B cell (primary cell): ENCODE data around the gene ADARB2. TPM values are rescaled to one million over a fixed set of nuclear protein-coding genes. Genes with fewer than 3 reads are reported as not detected.

Source experiments
- ATAC-seq: fragments of 200-7000 bp; cut with Tn5 transposase; one replicate; pipeline ENCODE4 v1.10.0; 2021; ENCODE audit warnings: low read depth, mild to moderate bottlenecking, moderate number of reproducible peaks, moderate library complexity
- CTCF ChIA-PET: fragments of 350-600 bp; sonication (Branson Sonifier 250); formaldehyde crosslinking; loops from one replicate; lab custom pipeline; 2021; ENCODE audit warnings: antibody characterized with exemption, inconsistent platforms; lab: Charles Lee
- POLR2A ChIA-PET: fragments of 350-600 bp; sonication (Branson Sonifier 250); formaldehyde crosslinking; loops from one replicate; lab custom pipeline; 2021; ENCODE audit warnings: antibody characterized with exemption; lab: Charles Lee
- DNase-seq: peaks from one replicate; pipeline ENCODE4 v3.0.0; 2013
- H2AFZ ChIP-seq: 2 replicates; pipeline ENCODE4 v1.6.1; 2012; ENCODE audit warnings: mild to moderate bottlenecking, low read depth, low read length; ENCODE audit not compliant: insufficient read depth, poor library complexity, severe bottlenecking
- H3K27ac ChIP-seq, 2 donors: 1 replicate in 1 of 2; 2 replicates in 1 of 2; pipeline ENCODE4 v1.5.1; 2012 to 2013; ENCODE audit warnings: low read length in 2 of 2, mild to moderate bottlenecking in 2 of 2, moderate library complexity in 1 of 2
- H3K27me3 ChIP-seq, 4 experiments: fragments of 200-600 bp in 1 of 4; sonication (generic) in 1 of 4; replicated peaks in 1 of 4; 1 replicate in 2 of 4; 2 replicates in 2 of 4; pipeline versions ENCODE4 v1.6.1 to v1.7.0; 2013 to 2016; ENCODE audit warnings: low read length in 3 of 4, mild to moderate bottlenecking in 2 of 4, mixed read lengths in 1 of 4, moderate library complexity in 1 of 4; ENCODE audit not compliant: insufficient read depth in 4 of 4, control insufficient read depth in 3 of 4; ENCODE audit errors: control extremely low read depth in 1 of 4
- H3K36me3 ChIP-seq, 2 experiments: replicated peaks in 1 of 2; 1 replicate in 1 of 2; 2 replicates in 1 of 2; pipeline versions ENCODE4 v1.6.1 to v1.7.1; 2013; ENCODE audit warnings: low read length in 1 of 2; ENCODE audit not compliant: insufficient read depth in 2 of 2, control insufficient read depth in 1 of 2; ENCODE audit errors: control extremely low read depth in 1 of 2, extremely low read depth in 1 of 2
- H3K4me1 ChIP-seq, 2 donors: fragments of 200-600 bp in 1 of 2; sonication (generic) in 1 of 2; 1 replicate in 1 of 2; 2 replicates in 1 of 2; pipeline versions ENCODE4 v1.5.1 to v1.6.1; 2013 to 2017; ENCODE audit warnings: low read length in 2 of 2; ENCODE audit not compliant: control insufficient read depth in 2 of 2, insufficient read depth in 2 of 2
- H3K4me2 ChIP-seq: replicated peaks from 2 replicates; pipeline ENCODE3; 2012; ENCODE audit warnings: mild to moderate bottlenecking, low read depth, low read length; ENCODE audit not compliant: poor library complexity, severe bottlenecking
- H3K4me3 ChIP-seq, 5 experiments: fragments of 200-600 bp in 1 of 5; sonication (generic) in 1 of 5; 1 replicate in 3 of 5; 2 replicates in 2 of 5; pipeline versions ENCODE4 v1.5.1 to v1.7.0; 2011 to 2016; ENCODE audit warnings: low read length in 4 of 5, mild to moderate bottlenecking in 4 of 5, low read depth in 2 of 5, control low read depth in 1 of 5, moderate library complexity in 1 of 5; ENCODE audit not compliant: insufficient read depth in 1 of 5; ENCODE audit errors: control extremely low read depth in 1 of 5, extremely low read depth in 1 of 5
- H3K79me2 ChIP-seq: fragments of 200-600 bp; sonication (generic); one replicate; pipeline ENCODE4 v1.6.0; 2016; ENCODE audit warnings: low read length; ENCODE audit not compliant: control insufficient read depth, insufficient read depth
- H3K9ac ChIP-seq: fragments of 200-600 bp; sonication (generic); 2 replicates; pipeline ENCODE4 v1.6.1; 2017; ENCODE audit warnings: mild to moderate bottlenecking, low read length, moderate library complexity
- H3K9me3 ChIP-seq, 3 donors: one replicate each; pipeline versions ENCODE4 v1.6.1 to v1.7.1; 2013; ENCODE audit warnings: low read length in 2 of 3; ENCODE audit not compliant: control insufficient read depth in 2 of 3, insufficient read depth in 1 of 3; ENCODE audit errors: control extremely low read depth in 1 of 3
- H4K20me1 ChIP-seq: 2 replicates; pipeline ENCODE4 v1.6.0; 2012; ENCODE audit warnings: mild to moderate bottlenecking, low read length; ENCODE audit not compliant: insufficient read depth, control insufficient read depth, poor library complexity, severe bottlenecking
- H3K27ac Mint-ChIP-seq: one replicate; pipeline ENCODE4 v1.8.0; 2021; ENCODE audit warnings: mixed read lengths
- H3K27me3 Mint-ChIP-seq: one replicate; pipeline ENCODE4 v1.8.0; 2021; ENCODE audit warnings: mixed read lengths
- H3K4me1 Mint-ChIP-seq: one replicate; pipeline ENCODE4 v1.8.0; 2021; ENCODE audit warnings: mixed read lengths
- H3K4me3 Mint-ChIP-seq: one replicate; pipeline ENCODE4 v1.8.0; 2021; ENCODE audit warnings: mixed read lengths
- H3K9me3 Mint-ChIP-seq: one replicate; pipeline ENCODE4 v1.8.0; 2022; ENCODE audit warnings: mixed read lengths; ENCODE audit not compliant: insufficient read depth
- CTCF ChIP-seq: fragments of 200-600 bp; IDR thresholded peaks from one replicate; pipeline ENCODE4 v1.8.0; 2022; ENCODE audit warnings: antibody characterized with exemption, mild to moderate bottlenecking
- EZH2 ChIP-seq: IDR thresholded peaks from 2 replicates; pipeline ENCODE4 v1.6.1; 2012; ENCODE audit warnings: borderline replicate concordance, low read depth, mild to moderate bottlenecking, moderate library complexity, low read length; ENCODE audit not compliant: insufficient read depth, poor library complexity, severe bottlenecking
- WGBS: methylation state at CpG from one replicate; pipeline ENCODE4 v1.1.5; 2013; ENCODE audit warnings: missing lambda C conversion rate; ENCODE audit not compliant: insufficient coverage; 5-methylcytosine and 5-hydroxymethylcytosine counted together
- intact Hi-C: fragments of 100-400 bp; cut with micrococcal nuclease; formaldehyde crosslinking; loops from one replicate; pipeline ENCODE4 v1.10.0; 2022
- polyA plus RNA-seq: library from polyadenylated mRNA; depleted of rRNA; stranded (reverse); fragments of >200 nt; gene quantifications from 2 replicates; pipeline ENCODE4 v1.2.3, GENCODE V29; 2012
- total RNA-seq, 2 donors: library from RNA; stranded (reverse); fragments of 120-200 nt in 1 of 2; gene quantifications; 1 replicate in 1 of 2; 2 replicates in 1 of 2; pipeline versions ENCODE4 v1.2.3 to v1.2.4, GENCODE V29; 2013 to 2022

Gene ADARB2
- total and polyA plus RNA-seq, 2 donors (not counting 1 experiment from before 2014, with no cell fraction given): 0.13 to 0.96 TPM

- 86% methylated on average over 1 of the region's 7 CpGs for WGBS
Observed at GRCh38 chr10:1688531-1688930, 48.8 kb downstream of the ADARB2 start.

More at GRCh38 chr10:1688531-1688930, 48.8 kb downstream of the ADARB2 start:
- no peak for DNase-seq
- TF ChIP-seq EZH2 (no peak), CTCF (no peak)
- no peak overlapping the region for H3K27ac Mint-ChIP-seq
- ATAC-seq: no peak
- H4K20me1 ChIP-seq: no peaks in the 10 kb centered on the region
- H3K4me2 ChIP-seq: no peak overlapping the region
- no peak overlapping the region for H3K9ac ChIP-seq
- no peaks in the 10 kb centered on the region for H3K9me3 Mint-ChIP-seq
- H3K4me3 Mint-ChIP-seq: no peak overlapping the region
- peaks cover 0 to 30% (median 3%) of the 10 kb centered on the region in 4 experiments for H3K27me3 ChIP-seq
- H3K4me3 ChIP-seq: no peak overlapping the region
- no peaks in the 10 kb centered on the region for H3K4me1 ChIP-seq
- no peaks in the 10 kb centered on the region for H3K36me3 ChIP-seq
- no peaks in the 10 kb centered on the region for H3K4me1 Mint-ChIP-seq
- ChIA-PET POLR2A (no interaction called here), CTCF (no interaction called here)
- H3K79me2 ChIP-seq: no peaks in the 10 kb centered on the region
- H3K27me3 Mint-ChIP-seq: peaks cover 61% of the 10 kb centered on the region
- H3K9me3 ChIP-seq: peaks cover 0 to 6% (median 0%) of the 10 kb centered on the region in 3 donors
- no peak overlapping the region for H3K27ac ChIP-seq
- H2AFZ ChIP-seq: no peak overlapping the region
- intact Hi-C loops: no loop called here
